HEK293 (cell line): ENCODE measurements around the gene ASB16.

Experiments
- CTCF ChIA-PET: fragments of 350-600 bp; formaldehyde crosslinking; extraction: SDS; loops from one replicate; lab custom pipeline; 2021; ENCODE audit warnings: antibody characterized with exemption; lab: Yijun Ruan, JAX
- POLR2A ChIA-PET: fragments of 300-600 bp; formaldehyde crosslinking; extraction: SDS; loops from one replicate; lab custom pipeline; 2020; ENCODE audit warnings: antibody characterized with exemption, inconsistent platforms; lab: Yijun Ruan, JAX
- H3K27ac ChIP-seq: fragments of 200-500 bp; sonication (Bioruptor generic); 2 replicates; pipeline ENCODE4 v1.5.1; 2014; ENCODE audit warnings: low read depth, low read length, control low read depth, inconsistent platforms; ENCODE audit errors: extremely low read depth
- H3K36me3 ChIP-seq, 2 experiments: fragments of 200-500 bp in 1 of 2; sonication (Bioruptor generic) in 1 of 2; 1 replicate in 1 of 2; 2 replicates in 1 of 2; pipeline ENCODE4 v1.5.1; 2014 to 2017; ENCODE audit warnings: inconsistent platforms in 2 of 2, low read length in 2 of 2; ENCODE audit not compliant: control insufficient read depth in 2 of 2, insufficient read depth in 1 of 2
- H3K4me1 ChIP-seq: fragments of 200-500 bp; sonication (Bioruptor generic); 2 replicates; pipeline ENCODE4 v1.5.1; 2014; ENCODE audit warnings: mild to moderate bottlenecking, low read length, inconsistent platforms; ENCODE audit not compliant: control insufficient read depth, insufficient read depth
- H3K4me3 ChIP-seq: 2 replicates; pipeline ENCODE4 v1.5.1; 2011; ENCODE audit warnings: low read depth, mild to moderate bottlenecking, control low read depth, low read length, moderate library complexity
- H3K9me3 ChIP-seq: fragments of 200-500 bp; sonication (Bioruptor generic); 2 replicates; pipeline ENCODE4 v1.5.1; 2014; ENCODE audit warnings: low read depth, low read length, inconsistent platforms; ENCODE audit not compliant: control insufficient read depth, insufficient read depth
- BCL6B ChIP-seq: fragments of 450-650 bp; formaldehyde crosslinking; IDR thresholded peaks from 2 replicates; pipeline ENCODE4 v1.5.1; 2017; ENCODE audit warnings: missing biosample characterization, missing genetic modification characterization
- KLF10 ChIP-seq: fragments of 450-650 bp; IDR thresholded peaks from 2 replicates; pipeline ENCODE4 v1.5.1; 2018; ENCODE audit warnings: missing biosample characterization, mild to moderate bottlenecking, missing genetic modification characterization
- KLF8 ChIP-seq: fragments of 450-650 bp; formaldehyde crosslinking; IDR thresholded peaks from 2 replicates; pipeline ENCODE4 v1.5.1; 2016; ENCODE audit warnings: missing biosample characterization, missing genetic modification characterization
- KLF9 ChIP-seq: fragments of 450-650 bp; formaldehyde crosslinking; IDR thresholded peaks from 2 replicates; pipeline ENCODE4 v1.5.1; 2016; ENCODE audit warnings: missing biosample characterization, missing genetic modification characterization, low read depth
- REPIN1 ChIP-seq: fragments of 450-650 bp; formaldehyde crosslinking; IDR thresholded peaks from 2 replicates; pipeline ENCODE4 v1.5.1; 2017; ENCODE audit warnings: missing biosample characterization, missing genetic modification characterization, low read depth
- YY2 ChIP-seq: fragments of 450-650 bp; formaldehyde crosslinking; IDR thresholded peaks from 2 replicates; pipeline ENCODE4 v1.5.1; 2016; ENCODE audit warnings: missing biosample characterization, missing genetic modification characterization
- ZBTB20 ChIP-seq: fragments of 450-650 bp; formaldehyde crosslinking; IDR thresholded peaks from 2 replicates; pipeline ENCODE4 v1.5.1; 2016; ENCODE audit warnings: missing biosample characterization, missing genetic modification characterization
- ZNF138 ChIP-seq: fragments of 450-650 bp; formaldehyde crosslinking; IDR thresholded peaks from 2 replicates; pipeline ENCODE4 v1.5.1; 2016; ENCODE audit warnings: missing biosample characterization, missing genetic modification characterization, borderline replicate concordance
- ZNF148 ChIP-seq: fragments of 450-650 bp; formaldehyde crosslinking; IDR thresholded peaks from 2 replicates; pipeline ENCODE4 v1.5.0; 2017; ENCODE audit warnings: missing biosample characterization, missing genetic modification characterization, borderline replicate concordance
- ZNF223 ChIP-seq: fragments of 450-650 bp; formaldehyde crosslinking; IDR thresholded peaks from 2 replicates; pipeline ENCODE4 v1.5.1; 2016; ENCODE audit warnings: missing biosample characterization, missing genetic modification characterization
- ZNF366 ChIP-seq: fragments of 450-650 bp; formaldehyde crosslinking; conservative IDR thresholded peaks from 2 replicates; pipeline ENCODE4 v1.5.1; 2016; ENCODE audit warnings: missing biosample characterization, missing genetic modification characterization
- ZNF391 ChIP-seq: fragments of 450-650 bp; formaldehyde crosslinking; IDR thresholded peaks from 2 replicates; pipeline ENCODE4 v1.5.1; 2016; ENCODE audit warnings: low read depth, missing biosample characterization, missing genetic modification characterization, borderline replicate concordance
- ZNF776 ChIP-seq: fragments of 450-650 bp; formaldehyde crosslinking; IDR thresholded peaks from 2 replicates; pipeline ENCODE4 v1.5.0; 2017; ENCODE audit warnings: missing biosample characterization, missing genetic modification characterization, borderline replicate concordance
- ZNF830 ChIP-seq: fragments of 450-650 bp; IDR thresholded peaks from 2 replicates; pipeline ENCODE4 v1.5.0; 2018; ENCODE audit warnings: missing biosample characterization, missing genetic modification characterization, low read depth, mild to moderate bottlenecking, moderate library complexity
- ZSCAN18 ChIP-seq: fragments of 450-650 bp; formaldehyde crosslinking; IDR thresholded peaks from 2 replicates; pipeline ENCODE4 v1.5.1; 2016; ENCODE audit warnings: missing biosample characterization, missing genetic modification characterization
- ZSCAN4 ChIP-seq: fragments of 450-650 bp; formaldehyde crosslinking; IDR thresholded peaks from 2 replicates; pipeline ENCODE4 v1.5.1; 2017; ENCODE audit warnings: missing biosample characterization, missing genetic modification characterization
- TF ChIP-seq, protein P1 (sequence below): fragments of 450-650 bp; formaldehyde crosslinking; conservative IDR thresholded peaks from 2 replicates; pipeline ENCODE4 v1.5.1; 2016; ENCODE audit warnings: low read depth, missing biosample characterization, missing genetic modification characterization
- TF ChIP-seq, protein P2 (sequence below): fragments of 450-650 bp; IDR thresholded peaks from 2 replicates; pipeline ENCODE4 v1.5.1; 2018; ENCODE audit warnings: missing biosample characterization, mild to moderate bottlenecking, missing genetic modification characterization
- TF ChIP-seq, protein P3 (sequence below): fragments of 450-650 bp; formaldehyde crosslinking; IDR thresholded peaks from 2 replicates; pipeline ENCODE4 v1.5.1; 2016; ENCODE audit warnings: missing biosample characterization, missing genetic modification characterization
- TF ChIP-seq, protein P4 (sequence below): fragments of 450-650 bp; formaldehyde crosslinking; IDR thresholded peaks from 2 replicates; pipeline ENCODE4 v1.5.1; 2016; ENCODE audit warnings: missing biosample characterization, missing genetic modification characterization

ASB16 gene

GRCh38 chr17:44124118-44124438 is 46.4 kb upstream of the ASB16 start:
- POLR2A ChIA-PET = interaction anchor here (0.9 to 4.1 kb wide), 25 partner anchors 8 to 808 kb away, joined by 3 to 34 read pairs (median 4); partner anchors contain the start of genes ASB16, G6PC3, GRN and LSM12
- peak overlapping the region; percentile 82 for H3K27ac ChIP-seq
- CTCF ChIA-PET = interaction anchor here (0.6 to 2.6 kb wide), 11 partner anchors 8 to 834 kb away, joined by 3 to 22 read pairs (median 5); partner anchors contain the start of gene HROB
- no peaks in the 10 kb centered on the region for H3K4me1 ChIP-seq
- H3K4me3 ChIP-seq = peak overlapping the region; percentile 64
- no peaks in the 10 kb centered on the region for H3K9me3 ChIP-seq
- no peaks in the 10 kb centered on the region; a peak in 1 of 3 replicates for H3K36me3 ChIP-seq
- TF ChIP-seq, protein P1, sequence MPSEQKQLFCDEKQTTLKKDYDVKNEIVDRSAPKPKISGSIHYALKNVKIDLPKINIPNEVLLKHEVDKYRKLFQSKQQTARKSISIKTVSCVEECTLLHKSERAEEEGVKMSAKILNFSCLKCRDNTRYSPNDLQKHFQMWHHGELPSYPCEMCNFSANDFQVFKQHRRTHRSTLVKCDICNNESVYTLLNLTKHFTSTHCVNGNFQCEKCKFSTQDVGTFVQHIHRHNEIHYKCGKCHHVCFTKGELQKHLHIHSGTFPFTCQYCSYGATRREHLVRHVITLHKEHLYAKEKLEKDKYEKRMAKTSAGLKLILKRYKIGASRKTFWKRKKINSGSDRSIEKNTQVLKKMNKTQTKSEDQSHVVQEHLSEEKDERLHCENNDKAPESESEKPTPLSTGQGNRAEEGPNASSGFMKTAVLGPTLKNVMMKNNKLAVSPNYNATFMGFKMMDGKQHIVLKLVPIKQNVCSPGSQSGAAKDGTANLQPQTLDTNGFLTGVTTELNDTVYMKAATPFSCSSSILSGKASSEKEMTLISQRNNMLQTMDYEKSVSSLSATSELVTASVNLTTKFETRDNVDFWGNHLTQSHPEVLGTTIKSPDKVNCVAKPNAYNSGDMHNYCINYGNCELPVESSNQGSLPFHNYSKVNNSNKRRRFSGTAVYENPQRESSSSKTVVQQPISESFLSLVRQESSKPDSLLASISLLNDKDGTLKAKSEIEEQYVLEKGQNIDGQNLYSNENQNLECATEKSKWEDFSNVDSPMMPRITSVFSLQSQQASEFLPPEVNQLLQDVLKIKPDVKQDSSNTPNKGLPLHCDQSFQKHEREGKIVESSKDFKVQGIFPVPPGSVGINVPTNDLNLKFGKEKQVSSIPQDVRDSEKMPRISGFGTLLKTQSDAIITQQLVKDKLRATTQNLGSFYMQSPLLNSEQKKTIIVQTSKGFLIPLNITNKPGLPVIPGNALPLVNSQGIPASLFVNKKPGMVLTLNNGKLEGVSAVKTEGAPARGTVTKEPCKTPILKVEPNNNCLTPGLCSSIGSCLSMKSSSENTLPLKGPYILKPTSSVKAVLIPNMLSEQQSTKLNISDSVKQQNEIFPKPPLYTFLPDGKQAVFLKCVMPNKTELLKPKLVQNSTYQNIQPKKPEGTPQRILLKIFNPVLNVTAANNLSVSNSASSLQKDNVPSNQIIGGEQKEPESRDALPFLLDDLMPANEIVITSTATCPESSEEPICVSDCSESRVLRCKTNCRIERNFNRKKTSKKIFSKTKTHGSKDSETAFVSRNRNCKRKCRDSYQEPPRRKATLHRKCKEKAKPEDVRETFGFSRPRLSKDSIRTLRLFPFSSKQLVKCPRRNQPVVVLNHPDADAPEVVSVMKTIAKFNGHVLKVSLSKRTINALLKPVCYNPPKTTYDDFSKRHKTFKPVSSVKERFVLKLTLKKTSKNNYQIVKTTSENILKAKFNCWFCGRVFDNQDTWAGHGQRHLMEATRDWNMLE = no peak
- TF ChIP-seq, protein P2, sequence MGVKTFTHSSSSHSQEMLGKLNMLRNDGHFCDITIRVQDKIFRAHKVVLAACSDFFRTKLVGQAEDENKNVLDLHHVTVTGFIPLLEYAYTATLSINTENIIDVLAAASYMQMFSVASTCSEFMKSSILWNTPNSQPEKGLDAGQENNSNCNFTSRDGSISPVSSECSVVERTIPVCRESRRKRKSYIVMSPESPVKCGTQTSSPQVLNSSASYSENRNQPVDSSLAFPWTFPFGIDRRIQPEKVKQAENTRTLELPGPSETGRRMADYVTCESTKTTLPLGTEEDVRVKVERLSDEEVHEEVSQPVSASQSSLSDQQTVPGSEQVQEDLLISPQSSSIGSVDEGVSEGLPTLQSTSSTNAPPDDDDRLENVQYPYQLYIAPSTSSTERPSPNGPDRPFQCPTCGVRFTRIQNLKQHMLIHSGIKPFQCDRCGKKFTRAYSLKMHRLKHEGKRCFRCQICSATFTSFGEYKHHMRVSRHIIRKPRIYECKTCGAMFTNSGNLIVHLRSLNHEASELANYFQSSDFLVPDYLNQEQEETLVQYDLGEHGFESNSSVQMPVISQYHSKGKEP (tag by site-specific recombination) = no peak
- 0 out of 2 replicates have a peak, but pooled peaks have one; percentile 6 for TF ChIP-seq ZNF223 (tag by site-specific recombination)
- TF ChIP-seq ZSCAN4 (tag by site-specific recombination) = no peak; the same call in 1 of the 2 replicates
- no peak for TF ChIP-seq ZNF776 (tag by site-specific recombination)
- TF ChIP-seq KLF9 (tag by site-specific recombination) = no peak
- TF ChIP-seq, protein P3, sequence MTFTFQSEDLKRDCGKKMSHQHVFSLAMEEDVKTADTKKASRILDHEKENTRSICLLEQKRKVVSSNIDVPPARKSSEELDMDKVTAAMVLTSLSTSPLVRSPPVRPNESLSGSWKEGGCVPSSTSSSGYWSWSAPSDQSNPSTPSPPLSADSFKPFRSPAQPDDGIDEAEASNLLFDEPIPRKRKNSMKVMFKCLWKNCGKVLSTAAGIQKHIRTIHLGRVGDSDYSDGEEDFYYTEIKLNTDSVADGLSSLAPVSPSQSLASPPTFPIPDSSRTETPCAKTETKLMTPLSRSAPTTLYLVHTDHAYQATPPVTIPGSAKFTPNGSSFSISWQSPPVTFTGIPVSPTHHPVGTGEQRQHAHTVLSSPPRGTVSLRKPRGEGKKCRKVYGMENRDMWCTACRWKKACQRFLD (tag by site-specific recombination) = no peak
- no peak for TF ChIP-seq ZSCAN18 (tag by site-specific recombination)
- TF ChIP-seq YY2 (tag by site-specific recombination) = no peak
- no peak for TF ChIP-seq ZNF148 (tag by site-specific recombination)
- TF ChIP-seq ZNF138 = no peak
- TF ChIP-seq KLF8 (tag by site-specific recombination) = 0 out of 2 replicates have a peak, but pooled peaks have one; percentile 6
- TF ChIP-seq REPIN1 (tag by site-specific recombination) = no peak
- TF ChIP-seq, protein P4, sequence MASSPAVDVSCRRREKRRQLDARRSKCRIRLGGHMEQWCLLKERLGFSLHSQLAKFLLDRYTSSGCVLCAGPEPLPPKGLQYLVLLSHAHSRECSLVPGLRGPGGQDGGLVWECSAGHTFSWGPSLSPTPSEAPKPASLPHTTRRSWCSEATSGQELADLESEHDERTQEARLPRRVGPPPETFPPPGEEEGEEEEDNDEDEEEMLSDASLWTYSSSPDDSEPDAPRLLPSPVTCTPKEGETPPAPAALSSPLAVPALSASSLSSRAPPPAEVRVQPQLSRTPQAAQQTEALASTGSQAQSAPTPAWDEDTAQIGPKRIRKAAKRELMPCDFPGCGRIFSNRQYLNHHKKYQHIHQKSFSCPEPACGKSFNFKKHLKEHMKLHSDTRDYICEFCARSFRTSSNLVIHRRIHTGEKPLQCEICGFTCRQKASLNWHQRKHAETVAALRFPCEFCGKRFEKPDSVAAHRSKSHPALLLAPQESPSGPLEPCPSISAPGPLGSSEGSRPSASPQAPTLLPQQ = no peak
- no peak for TF ChIP-seq BCL6B (tag by site-specific recombination)
- no peak for TF ChIP-seq ZNF366 (tag by site-specific recombination)
- TF ChIP-seq ZBTB20 (tag by site-specific recombination) = peak; percentile 62; the same call in 1 of the 2 replicates
- TF ChIP-seq KLF10 (tag by site-specific recombination) = 0 out of 2 replicates have a peak, but pooled peaks have one; percentile 9
- no peak for TF ChIP-seq ZNF391 (tag by site-specific recombination)
- no peak for TF ChIP-seq ZNF830 (tag by site-specific recombination)
